KBM-7 (cell line): Measurements from ENCODE around the gene TBCEL.
A peak's percentile ranks its signal among the peaks of the same experiment; 100 is the strongest.
"Not testable (repeated sequence)": the region's sequence is repeated elsewhere in the genome, so short reads cannot be mapped to it uniquely, and the experiment has no call there.

Experiments used
- DNase-seq: peaks from one replicate; pipeline ENCODE4 v3.0.0-alpha.2; 2015
- in situ Hi-C: fragments of 300-500 bp; cut with MboI; formaldehyde crosslinking; loops from 2 replicates; pipeline ENCODE4 v1.14.3; 2020; ENCODE audit warnings: low sequenced_read_pairs, low pct_unique_long_range_greater_than_20kb, mixed read lengths

Gene TBCEL

DNA sequence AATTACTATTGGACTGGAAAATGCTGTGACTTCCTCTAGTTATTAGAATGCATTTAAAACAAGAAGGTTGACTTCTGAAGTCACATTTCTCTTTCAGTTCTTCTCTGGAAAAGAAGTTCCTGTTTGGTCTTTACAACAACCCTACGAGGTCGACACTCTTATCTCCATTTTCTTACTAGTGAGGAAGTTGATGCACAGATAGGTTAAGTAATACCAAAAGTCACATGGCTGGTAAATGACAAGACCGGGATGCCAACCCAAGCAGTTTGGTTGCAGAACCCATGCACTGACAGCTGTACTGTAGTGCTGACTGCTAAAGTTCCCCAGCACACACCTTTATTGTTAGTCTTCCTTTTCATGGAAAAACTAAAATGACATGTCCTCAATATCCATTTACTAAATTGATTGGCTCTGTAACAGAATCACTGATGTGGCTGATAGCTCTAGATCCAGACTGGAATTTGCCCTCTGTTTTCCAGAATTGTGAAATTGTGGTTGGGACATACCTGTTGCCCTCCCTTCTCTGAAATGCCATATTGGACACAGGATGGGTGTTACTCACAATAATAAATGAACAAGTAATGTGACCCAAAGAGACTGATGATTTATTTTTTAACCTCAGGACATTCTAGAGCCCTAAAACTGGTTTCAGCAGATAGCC is 67.7 kb downstream of the TBCEL start:
- peak; percentile 8 for DNase-seq
- in situ Hi-C loops, result no loop called here

GRCh38 chr11:121095561-121095960 is 71.7 kb downstream of the TBCEL start:
- in situ Hi-C loops, result no loop called here
- no peak for DNase-seq

DNA sequence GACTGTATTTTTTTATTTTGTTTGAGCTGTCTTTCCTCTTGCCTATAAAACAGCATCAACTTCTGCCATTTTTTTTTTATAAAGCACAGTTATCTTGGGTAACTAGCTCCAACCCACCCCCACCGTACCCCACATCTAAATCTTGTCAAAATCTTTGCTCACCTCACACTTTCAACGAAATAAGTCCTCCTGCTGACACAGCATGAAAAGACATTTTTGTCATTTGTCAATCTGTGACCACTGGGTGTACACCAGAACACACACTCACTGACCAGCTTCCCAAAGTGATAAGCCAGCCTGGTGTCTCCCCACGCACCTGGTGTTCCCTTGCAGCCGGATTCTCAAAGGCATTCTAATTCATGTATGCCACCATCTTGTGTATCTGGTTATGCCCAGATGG is 75.5 kb downstream of the TBCEL start:
- in situ Hi-C loops, result no loop called here
- DNase-seq, result no peak

DNA sequence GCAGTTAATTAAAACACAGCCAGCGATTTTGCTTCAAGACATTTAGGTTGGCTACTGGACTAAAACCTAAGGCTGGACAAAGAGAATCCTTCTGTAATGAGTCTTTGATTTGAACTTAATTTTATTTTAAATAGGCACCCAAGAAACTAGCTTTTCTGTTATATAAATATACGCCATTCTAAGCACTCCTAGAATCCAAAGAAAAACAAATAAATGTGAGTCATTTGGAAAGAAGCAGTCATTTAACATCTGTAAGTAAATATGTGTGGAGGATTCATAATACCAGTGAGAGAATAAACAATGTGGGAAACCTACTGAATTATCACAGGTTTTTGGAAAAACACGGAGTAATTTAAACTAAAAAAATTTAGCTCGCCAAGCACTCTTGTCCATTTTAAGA is 76.0 kb downstream of the TBCEL start:
- in situ Hi-C loops, result no loop called here
- DNase-seq, result no peak

DNA sequence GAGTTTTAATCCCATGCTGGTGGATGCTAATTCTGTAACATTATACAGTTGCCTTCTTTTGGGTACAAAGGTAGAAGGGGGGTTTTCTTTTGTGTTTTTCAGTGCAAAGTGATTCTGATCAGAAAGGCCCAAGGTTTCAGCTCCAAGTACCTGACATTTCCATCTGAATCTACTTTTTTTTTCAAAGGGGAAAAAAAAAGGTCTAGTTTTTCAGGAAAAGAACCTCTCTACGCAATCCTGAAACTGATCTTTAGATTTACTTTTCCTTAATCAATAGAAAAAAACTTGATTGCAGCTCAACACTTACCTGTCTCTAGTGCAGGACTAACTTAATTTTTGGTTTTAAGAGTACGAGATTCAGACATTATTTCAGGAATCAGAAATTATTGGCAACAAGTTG is 77.0 kb downstream of the TBCEL start, which contains the start of gene TECTA:
TSS of gene TECTA (plus strand) at position 301 of the 400 bp plus-strand sequence. CDS start 1,423 bp downstream, outside the sequence.
- in situ Hi-C loops, result no loop called here
- no peak for DNase-seq

- DNase-seq, result no peak
- in situ Hi-C loops, result no loop called here
These were observed 80.4 kb downstream of the TBCEL start for GRCh38 chr11:121104312-121104762.

DNA sequence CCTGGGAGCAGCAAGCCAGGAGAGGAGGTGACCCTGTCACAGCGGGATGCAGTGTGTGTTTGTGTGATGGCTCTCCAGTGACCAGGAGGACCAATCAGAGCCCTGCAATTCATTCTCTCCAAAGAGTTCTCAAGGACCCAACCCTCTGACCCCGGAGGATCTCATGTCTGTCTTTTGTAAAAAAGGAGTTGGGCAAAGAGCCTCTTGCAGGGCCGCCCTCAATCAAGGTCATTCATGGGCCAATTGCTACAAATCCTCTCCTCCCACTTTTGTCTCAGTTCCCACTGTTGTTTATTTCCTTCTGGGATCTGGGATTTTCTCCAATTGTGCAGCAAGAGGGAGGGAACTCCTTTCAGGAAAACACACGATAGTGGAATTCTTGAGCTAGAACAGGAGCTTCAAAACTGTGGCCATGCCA is 81.2 kb downstream of the TBCEL start:
- DNase-seq, result no peak
- in situ Hi-C loops, result no loop called here

DNA sequence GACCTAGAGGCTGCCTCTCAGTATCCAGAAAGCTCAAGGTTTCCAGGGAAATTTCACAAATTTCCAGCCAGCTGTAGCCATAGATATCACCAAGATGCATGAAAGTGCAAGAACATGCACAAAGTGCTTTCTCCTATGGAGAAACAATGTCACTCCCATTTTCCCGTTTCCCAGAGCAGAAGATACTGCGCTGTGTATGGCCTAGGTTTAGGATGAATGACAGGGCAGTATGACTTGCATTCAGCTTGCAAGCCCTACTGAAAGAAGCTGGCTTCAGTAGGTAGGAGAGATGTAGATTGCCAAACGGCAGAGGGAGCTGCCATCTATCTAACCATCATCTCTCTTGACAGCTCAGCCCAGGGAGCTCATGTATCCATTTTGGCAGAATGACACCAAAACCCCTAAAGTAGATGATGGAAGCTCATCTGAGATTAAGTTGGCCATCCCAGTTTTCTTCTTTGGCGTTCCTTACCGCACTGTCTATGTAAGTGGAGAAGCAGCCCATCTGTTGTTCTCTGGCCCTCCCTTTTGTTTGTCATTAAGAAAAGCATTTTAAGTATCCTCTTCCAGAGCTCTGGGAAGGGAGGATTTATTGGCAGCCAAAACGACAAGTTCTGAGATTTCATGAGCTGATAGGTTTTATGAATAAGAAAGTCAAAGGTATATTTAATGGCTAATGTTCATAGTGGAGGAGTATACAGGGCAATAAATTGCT is 81.7 kb downstream of the TBCEL start:
- no peak for DNase-seq
- in situ Hi-C loops, result no loop called here

- no peak for DNase-seq
- in situ Hi-C loops, result no loop called here
These were observed 82.9 kb downstream of the TBCEL start for GRCh38 chr11:121106812-121107211.

DNA sequence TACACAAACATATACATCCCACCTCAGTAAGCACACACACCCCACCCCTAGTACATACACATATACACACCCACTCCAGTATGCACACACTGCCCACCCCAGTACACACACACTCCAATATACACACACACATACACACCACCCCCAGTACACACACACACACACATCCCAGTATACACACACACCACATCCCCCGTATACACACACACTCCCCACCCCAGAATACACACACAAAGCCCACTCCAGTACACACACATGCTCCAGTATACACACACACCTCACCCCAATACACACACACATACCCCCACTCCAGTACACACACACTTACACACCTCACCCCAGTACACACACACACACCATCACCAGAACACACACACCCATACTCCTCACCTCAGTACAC is 84.5 kb downstream of the TBCEL start:
- in situ Hi-C loops, result no loop called here
- no peak for DNase-seq

DNA sequence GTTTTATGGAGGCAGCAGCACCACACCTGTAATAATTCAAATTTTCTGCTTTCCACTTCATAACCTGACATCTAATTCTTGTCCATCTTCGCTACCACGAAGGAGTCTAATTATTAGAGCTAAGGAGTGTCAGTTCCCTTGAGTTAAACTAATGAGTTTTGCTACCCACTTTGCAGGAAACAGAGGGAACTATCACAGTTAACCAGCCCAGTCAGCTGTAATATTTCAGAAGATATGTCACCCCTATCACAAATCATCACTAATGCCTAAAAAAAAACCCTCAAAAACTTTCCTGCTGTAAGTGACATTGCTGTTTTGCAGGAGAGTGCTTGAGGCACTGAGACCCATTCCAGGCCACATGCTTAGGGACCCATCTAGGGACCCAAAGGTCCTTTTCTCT is 85.6 kb downstream of the TBCEL start:
- DNase-seq, result no peak
- in situ Hi-C loops, result no loop called here

- no peak for DNase-seq
- in situ Hi-C loops, result no loop called here
These were observed 86.1 kb downstream of the TBCEL start for GRCh38 chr11:121109916-121110586.

DNA sequence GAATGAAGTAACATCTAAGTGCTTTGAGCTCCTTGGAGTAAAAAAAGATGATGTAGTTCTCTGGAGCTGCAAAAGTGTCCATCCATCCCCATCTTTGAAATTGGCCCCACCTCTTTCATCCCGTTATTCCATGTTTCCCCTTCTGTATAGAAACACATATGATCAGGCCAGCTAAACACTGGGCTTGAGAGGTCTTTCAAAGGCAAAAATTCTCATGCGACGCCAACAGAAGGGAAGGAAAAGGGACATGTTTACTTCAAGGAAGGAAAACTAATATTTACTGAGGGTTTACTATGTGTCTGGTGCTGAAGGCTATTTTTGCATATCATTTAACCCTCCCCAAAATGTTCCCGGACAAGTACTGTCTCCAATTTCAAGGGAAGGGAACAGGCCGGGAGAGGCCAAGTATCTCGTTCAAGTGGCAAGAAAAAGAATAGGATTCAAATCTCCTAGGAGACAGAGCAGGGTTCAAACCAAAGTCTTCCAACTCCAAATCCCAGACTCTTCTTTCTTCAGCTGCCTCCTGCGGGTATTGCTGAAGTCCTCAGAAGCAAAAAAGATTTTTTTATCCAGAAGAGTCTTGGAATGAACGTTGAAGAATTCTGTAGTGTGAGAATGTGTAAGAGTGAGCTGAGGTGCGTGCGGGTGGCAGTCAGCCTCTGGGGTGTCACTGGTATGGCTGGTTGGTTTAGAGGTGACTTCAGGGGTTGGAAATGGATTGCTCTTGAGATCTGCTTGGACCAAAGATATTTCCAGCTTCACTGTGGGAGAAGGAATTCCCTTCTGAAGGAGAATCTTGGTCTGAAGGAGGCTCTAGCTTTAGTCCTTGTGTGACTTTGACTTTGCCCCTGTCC is 87.2 kb downstream of the TBCEL start:
- in situ Hi-C loops, result no loop called here
- DNase-seq, result no peak

GRCh38 chr11:121112498-121113455 is 88.9 kb downstream of the TBCEL start:
- in situ Hi-C loops, result no loop called here
- peak; percentile 66 for DNase-seq

- DNase-seq, result no peak
- in situ Hi-C loops, result no loop called here
These were observed 89.7 kb downstream of the TBCEL start for GRCh38 chr11:121113611-121114010.

DNA sequence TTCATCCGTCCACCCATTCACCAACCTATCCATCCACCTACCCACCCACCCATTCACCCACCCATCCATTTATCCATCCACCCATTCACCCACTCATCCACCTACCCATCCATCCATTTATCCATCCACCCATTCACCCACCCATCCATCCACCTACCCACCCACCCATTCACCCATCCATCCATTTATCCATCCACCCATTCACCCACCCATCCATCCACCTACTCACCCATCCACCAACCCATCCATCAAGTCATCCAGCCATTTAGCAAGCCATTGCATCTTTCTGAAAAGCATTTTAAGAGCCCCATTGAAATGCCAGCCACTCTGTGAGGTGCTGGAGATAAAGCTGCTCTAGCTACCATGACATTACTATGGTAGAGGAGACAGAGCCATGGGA is 91.1 kb downstream of the TBCEL start:
- DNase-seq, in situ Hi-C loops: not testable (repeated sequence)

DNA sequence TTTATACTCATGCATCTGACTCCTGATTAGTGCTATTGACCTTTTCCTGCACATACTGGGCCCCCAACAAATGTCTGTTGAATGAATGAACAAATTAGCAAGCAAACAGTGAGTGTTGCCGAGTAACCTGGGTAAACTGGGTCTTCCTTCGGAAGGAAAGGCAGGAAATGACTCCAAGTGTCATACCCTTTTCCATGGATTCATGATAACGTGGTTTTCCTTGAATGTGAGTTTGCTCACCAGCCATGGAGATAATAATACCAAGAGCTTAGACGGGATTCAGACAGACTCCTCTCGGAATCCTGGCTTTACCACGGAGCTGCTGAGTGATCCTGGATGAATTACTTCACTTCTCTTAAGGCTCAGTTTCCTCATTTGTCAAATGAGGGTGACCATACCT is 93.9 kb downstream of the TBCEL start:
- DNase-seq, result no peak
- in situ Hi-C loops, result no loop called here

GRCh38 chr11:121119440-121119839 is 95.5 kb downstream of the TBCEL start:
- in situ Hi-C loops, result no loop called here
- no peak for DNase-seq
